GM12892 (cell line): Measurements from ENCODE around the gene C12orf43.

Experiments used
- POLR2A ChIP-seq: IDR thresholded peaks from 2 replicates; pipeline ENCODE4 v1.6.1; 2011; ENCODE audit warnings: low read depth, low read length, control low read depth
- POLR2AphosphoS5 ChIP-seq: IDR thresholded peaks from 2 replicates; pipeline ENCODE4 v1.6.1; 2011; ENCODE audit warnings: low read depth, low read length, control low read depth

DNA sequence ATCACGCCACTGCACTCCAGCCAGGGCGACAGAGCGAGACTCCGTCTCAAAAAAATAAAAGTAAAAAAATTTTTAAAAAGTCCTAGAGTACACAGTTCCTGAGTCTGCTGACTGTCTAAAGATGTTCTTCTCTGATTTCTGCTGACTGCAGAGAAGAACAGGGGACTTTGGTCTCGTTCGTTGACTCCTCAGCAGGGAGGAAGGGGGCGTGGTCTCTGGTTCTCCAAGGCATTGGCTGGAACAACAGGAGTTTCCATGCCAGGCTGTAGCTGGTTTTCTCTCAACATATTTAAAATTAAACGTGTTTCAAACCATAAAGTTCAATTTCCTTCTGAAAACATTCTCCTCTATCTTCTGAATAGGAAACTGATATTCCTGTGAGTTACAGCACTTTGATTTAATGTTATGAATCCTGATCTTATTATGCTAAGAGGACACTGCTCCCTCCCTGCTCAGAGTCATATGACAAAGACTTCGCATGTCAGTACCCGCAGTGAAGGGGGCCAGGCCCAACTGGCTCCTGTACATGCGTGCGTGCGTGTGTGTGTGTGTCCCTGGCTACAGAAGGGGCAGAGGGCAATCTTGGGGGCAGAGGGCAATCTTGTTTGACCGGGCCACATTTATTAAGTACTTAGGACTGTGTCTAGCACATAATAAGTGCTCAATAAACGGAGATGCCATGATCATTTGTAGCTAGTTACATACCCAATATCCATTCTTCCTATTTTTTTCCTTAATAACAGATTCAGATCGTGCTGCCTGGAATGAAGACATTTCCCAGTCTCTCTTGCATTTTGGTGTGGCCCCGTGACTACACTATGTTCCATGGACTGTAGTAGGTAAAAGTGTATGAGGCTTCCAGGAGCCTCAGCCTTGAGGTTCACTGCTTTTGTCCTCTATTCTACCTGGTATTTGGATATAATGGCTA is 54.4 kb downstream of the C12orf43 start:
- no peak for TF ChIP-seq POLR2AphosphoS5
- TF ChIP-seq POLR2A, result no peak
